ENCODE results near the gene TEX14. TPM values are rescaled to one million over a fixed set of nuclear protein-coding genes. Genes with fewer than 3 reads are reported as not detected.

The TEX14 gene
- 0.15 TPM for total RNA-seq
- long read RNA-seq, result 0 reads

DNA sequence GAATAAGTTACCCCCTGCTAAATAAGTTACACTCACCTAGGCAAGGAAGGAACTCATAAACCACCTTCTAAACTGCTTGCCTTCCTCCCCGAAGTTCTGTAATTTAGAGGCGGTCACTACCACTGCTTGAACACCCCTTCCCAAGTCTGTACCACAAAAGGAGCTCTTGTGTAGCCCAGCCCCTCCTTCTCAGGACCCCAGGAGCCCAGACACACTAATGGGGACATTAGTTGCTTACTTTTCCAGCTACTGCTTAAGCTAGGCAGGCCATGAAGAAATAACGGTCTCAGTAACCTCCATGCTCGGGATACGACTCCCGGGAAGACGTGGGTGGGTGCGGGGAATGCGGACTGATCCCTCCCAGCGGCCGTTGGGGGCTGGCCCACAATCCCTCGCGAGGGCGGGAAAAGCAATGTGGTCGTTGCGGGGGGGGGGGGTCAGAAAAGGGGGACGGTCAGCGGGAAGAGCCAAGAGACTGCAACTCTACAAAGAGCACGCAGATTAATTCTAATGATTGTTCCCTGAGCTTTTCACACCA lies at the start of gene TEX14:
TEX14 (minus strand) TSS at position 345 of the 538 bp plus-strand sequence. CDS start 40,044 bp downstream, outside the sequence.
- no peak for DNase-seq
- intact Hi-C loops (cut with micrococcal nuclease), result no loop called here
- ATAC-seq, result no peak

DNA sequence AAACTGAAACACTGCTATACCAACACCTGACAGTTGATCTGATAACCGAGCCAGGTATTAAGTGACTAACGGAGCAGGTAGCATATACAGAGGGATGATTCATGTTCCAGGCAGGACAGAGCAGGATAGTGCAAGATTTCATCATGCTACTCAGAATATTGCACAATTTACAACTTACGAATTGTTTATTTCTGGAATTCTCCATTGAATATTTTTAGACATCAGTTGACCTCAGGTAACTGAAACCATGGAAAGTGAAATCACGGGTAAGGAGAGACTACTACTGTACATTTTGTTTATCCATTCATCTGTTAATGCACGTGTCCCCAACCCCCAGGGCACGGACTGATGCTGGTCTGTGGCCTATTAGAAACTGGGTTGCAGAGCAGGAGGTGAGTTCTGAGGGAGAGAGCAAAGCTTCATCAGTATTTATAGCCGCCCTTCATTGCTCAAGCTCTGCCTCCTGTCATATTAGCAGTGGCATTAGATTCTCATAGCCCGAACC lies 49.3 kb upstream of the TEX14 start:
- no peak for ATAC-seq
- DNase-seq, result no peak
- intact Hi-C loops (cut with micrococcal nuclease), result no loop called here

DNA sequence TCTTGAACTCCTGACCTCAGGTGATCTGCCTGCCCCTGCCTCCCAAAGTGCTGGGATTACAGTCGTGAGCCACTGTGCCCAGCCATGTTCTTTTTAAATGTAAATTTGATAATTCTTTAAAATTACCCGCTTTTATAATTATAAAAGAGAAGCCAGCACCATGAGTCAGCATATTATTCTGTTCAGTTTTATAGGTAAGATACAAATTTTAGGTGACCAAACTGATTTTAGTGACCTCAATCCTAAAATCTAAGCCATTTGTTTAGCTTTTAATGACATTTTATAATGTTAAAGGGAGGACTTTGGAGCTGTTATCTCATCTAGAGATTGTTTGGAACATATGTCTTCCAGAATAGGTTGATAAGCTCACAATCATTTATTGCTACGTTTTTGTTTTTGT lies 43.0 kb upstream of the TEX14 start:
- intact Hi-C loops (cut with micrococcal nuclease), result no loop called here
- ATAC-seq (no peak), DNase-seq (no peak)

DNA sequence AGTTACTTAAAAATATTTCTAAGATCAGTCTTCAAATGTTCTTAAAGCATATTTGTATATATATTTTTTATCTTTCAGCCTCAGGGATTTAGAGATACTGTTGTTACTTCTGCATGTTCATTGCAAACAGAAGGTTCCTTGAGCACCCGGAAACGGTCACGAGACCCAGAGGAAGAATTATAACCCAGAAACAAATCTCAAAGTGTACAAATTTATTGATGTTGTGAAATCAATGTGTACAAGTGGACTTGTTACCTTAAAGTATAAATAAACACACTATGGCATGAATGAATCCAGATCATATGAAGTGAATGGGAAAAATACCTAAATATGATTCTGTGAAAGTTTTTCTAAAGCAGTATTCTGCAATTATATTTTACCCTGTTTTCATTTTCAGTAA lies 42.2 kb upstream of the TEX14 start:
- no peak for ATAC-seq
- intact Hi-C loops (cut with micrococcal nuclease), result no loop called here
- DNase-seq, result no peak

DNA sequence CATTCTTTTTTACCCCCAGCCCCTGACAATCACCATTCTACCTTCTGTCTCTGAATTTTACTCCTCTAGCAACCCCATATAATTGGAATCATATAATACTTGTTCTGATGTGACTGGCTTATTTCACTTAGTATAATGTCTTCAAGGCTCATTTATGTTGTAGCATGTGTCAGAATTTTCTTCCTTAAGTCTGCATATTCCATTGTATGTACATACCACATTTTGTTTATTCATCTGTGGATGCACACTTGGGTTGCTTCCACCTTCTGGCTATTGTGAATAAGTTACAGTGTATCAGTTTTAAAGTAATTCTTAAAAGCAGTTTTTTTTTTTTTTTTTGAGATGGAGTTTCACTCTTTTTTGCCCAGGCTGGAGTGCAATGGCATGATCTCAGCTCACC lies 39.1 kb upstream of the TEX14 start:
- ATAC-seq (no peak), DNase-seq (no peak)
- intact Hi-C loops (cut with micrococcal nuclease), result no loop called here

- ATAC-seq (no peak), DNase-seq (no peak)
- intact Hi-C loops (cut with micrococcal nuclease), result no loop called here
Measured at GRCh38 chr17:58728798-58729197, 37.0 kb upstream of the TEX14 start.

- ATAC-seq (no peak), DNase-seq (no peak)
- intact Hi-C loops (cut with micrococcal nuclease), result no loop called here
Measured at GRCh38 chr17:58722696-58723095, 30.9 kb upstream of the TEX14 start.

DNA sequence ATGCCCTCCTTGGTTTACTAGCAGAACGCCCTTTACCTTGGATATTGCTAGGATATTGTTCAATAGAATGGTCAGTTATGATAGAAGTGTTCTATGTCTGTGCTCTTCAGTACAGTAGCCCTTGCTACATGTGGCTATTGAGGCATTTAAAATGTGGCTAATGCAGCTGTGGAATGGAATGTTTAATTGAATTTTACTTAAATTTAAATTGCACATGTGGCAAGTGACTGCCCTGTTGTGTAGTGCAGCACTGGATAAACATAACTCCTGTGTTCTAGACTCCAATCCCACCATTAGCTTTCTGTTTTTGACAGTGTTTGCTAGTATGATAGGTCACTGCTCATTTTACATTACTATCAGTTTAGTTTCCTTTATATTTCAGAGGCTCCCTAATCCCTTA lies 30.4 kb upstream of the TEX14 start:
- intact Hi-C loops (cut with micrococcal nuclease), result no loop called here
- ATAC-seq (no peak), DNase-seq (no peak)

GRCh38 chr17:58710948-58711552 lies 19.2 kb upstream of the TEX14 start:
- ATAC-seq, result no peak
- intact Hi-C loops (cut with micrococcal nuclease), result loop anchor here (5.0 kb wide), 1 partner anchor 296 kb away; no protein-coding TSS in a partner anchor
- no peak for DNase-seq

GRCh38 chr17:58706351-58707140 lies 14.7 kb upstream of the TEX14 start:
- intact Hi-C loops (cut with micrococcal nuclease), result no loop called here
- DNase-seq (no peak), ATAC-seq (no peak)

- no peak for ATAC-seq
- intact Hi-C loops (cut with micrococcal nuclease), result no loop called here
- no peak for DNase-seq
Measured at GRCh38 chr17:58703916-58704286, 12.1 kb upstream of the TEX14 start.

DNA sequence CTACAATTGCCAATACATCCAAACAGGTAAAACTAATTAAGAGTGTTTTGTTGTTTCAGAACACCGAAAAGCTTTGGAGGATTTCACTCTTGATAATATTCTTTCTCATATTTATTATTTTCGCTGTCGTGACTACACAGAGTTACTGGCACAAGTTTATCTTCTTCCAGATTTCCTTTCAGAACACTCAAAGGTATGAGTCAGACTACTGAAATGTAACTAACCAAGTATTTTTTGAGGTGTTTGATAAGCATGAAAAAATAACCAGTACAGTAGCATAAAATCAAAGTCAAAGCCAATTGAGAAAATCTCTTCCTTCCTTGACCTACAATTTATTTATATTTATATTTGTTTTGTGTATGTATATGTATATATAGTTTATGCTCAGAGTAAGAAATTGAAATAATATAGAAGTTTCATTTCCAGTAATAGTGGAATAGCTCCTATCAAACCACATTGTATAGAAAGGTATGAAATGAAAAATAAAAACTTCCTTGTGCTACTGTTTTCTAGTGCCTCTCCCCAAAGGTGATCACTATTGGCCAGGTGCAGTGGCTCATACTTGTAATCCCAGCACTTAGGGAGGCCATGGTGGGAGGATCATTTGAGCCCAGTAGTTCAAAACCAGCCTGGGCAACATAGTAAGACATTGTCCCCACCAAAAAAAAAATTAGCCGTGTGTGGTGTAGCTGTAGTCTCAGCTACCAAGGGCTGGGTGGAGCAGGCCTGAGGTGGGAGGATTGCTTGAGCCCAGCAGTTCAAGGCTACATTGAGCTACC lies 11.5 kb upstream of the TEX14 start:
- DNase-seq (no peak), ATAC-seq (no peak)
- intact Hi-C loops (cut with micrococcal nuclease), result no loop called here

GRCh38 chr17:58702708-58703107 lies 10.9 kb upstream of the TEX14 start:
- ATAC-seq (no peak), DNase-seq (no peak)
- intact Hi-C loops (cut with micrococcal nuclease), result no loop called here

DNA sequence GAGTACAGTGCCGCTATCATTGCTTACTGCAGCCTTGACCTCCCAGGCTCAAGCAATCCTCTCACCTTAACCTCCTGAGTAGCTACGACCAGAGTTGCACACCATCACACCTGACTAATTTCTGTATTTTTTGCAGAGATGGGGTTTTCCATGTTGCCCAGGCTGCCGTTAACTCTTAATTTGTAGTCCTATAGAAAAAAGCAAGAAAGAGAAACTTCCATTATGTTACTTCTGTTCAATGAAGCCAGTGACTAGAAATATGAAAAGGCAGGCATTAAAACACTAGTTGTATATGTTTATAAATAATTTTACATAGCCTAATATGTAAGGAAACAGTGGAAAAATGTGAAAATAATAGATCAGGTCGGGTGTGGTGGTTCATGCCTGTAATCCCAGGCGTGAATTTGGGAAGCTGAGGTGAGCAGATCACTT lies 10.2 kb upstream of the TEX14 start:
- no peak for ATAC-seq
- intact Hi-C loops (cut with micrococcal nuclease), result no loop called here
- no peak for DNase-seq

GRCh38 chr17:58699771-58700170 lies 7.9 kb upstream of the TEX14 start:
- ATAC-seq, result no peak
- intact Hi-C loops (cut with micrococcal nuclease), result no loop called here
- DNase-seq, result no peak

DNA sequence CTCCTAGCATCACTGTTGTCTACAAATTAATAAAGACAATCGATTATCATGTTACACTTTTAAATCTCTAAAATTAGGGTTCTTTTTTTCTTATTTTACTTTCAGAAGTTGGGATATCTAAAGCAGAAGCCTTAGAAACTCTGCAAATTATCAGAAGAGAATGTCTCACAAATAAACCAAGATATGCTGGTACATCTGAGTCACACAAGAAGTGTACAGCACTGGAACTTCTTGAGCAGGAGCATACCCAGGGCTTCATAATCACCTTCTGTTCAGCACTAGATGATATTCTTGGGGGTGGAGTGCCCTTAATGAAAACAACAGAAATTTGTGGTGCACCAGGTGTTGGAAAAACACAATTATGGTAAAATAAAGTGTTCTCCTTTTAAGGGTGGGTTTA lies 3.0 kb upstream of the TEX14 start:
- DNase-seq (no peak), ATAC-seq (no peak)
- intact Hi-C loops (cut with micrococcal nuclease), result no loop called here

DNA sequence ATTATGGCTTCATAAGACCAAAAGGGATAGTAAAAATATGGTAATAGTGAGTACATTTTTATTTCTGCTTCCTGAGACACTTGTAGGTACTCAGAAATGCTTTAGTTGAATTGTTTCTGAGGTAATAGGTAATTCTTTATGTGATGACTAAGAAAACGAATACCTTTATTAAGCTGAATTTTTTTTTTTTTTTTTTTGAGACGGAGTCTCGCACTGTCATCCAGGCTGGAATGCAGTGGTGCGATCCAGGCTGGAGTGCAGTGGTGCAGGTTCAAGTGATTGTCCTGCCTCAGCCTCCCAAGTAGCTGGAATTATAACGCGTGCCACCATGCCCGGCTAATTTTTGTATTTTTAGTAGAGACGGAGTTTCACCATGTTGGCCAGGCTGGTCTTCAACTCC lies 2.5 kb upstream of the TEX14 start:
- intact Hi-C loops (cut with micrococcal nuclease), result no loop called here
- ATAC-seq, result no peak
- no peak for DNase-seq

GRCh38 chr17:58693751-58694150 lies 1.9 kb upstream of the TEX14 start:
- ATAC-seq, result no peak
- DNase-seq, result no peak
- intact Hi-C loops (cut with micrococcal nuclease), result no loop called here

- intact Hi-C loops (cut with micrococcal nuclease), result no loop called here
- no peak for DNase-seq
- ATAC-seq, result no peak
Measured at GRCh38 chr17:58693208-58693607, 1.4 kb upstream of the TEX14 start.
